ENCODE results near the gene RIPK1. TPM values are rescaled to one million over a fixed set of nuclear protein-coding genes. Genes with fewer than 3 reads are reported as not detected.

Gene RIPK1
- total RNA-seq, 1 experiment from 2014 or later, result 19.1 TPM

DNA sequence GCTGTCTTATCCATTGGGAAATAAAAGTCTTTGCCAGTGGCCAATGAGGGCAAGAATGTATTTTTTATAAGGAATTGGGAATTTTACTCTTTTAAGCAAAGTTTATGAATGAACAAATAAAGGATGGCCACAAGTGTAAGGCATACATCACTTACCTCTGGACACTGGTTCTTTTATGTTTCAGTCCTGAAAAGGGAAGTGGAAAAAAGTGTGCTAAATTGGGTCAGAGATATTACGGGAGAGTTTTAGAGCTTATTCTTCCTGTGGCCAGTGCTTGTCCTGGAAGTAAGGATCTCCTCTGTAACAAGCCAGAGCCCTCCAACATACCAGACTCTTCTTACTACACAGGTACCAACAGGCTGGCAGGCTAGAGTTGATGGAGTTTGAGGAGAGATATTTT, 22.5 kb upstream of the RIPK1 start:
- ChIA-PET POLR2A (no interaction called here), CTCF (interaction anchor here (0.9 kb wide), 1 partner anchor 14 kb away, joined by 3 read pairs; no protein-coding TSS in a partner anchor), RAD21 (ENCODE audit: low non-redundant PET in 1 of 2, low total read pairs in 2 of 2, uncharacterized antibody in 2 of 2, unreplicated experiment in 2 of 2) (no interaction called here)
- Histone ChIP-seq H4K20me1 (ENCODE audit: insufficient read depth) (no peaks in the 10 kb centered on the region), H3K9me3 (ENCODE audit: control insufficient read depth in 1 of 2, insufficient read depth in 1 of 2, low read depth in 1 of 2, low read length in 2 of 2) (no peaks in the 10 kb centered on the region), H3K27me3 (ENCODE audit: insufficient read depth, low read length) (no peaks in the 10 kb centered on the region), H3K4me2 (ENCODE audit: low read length) (no peak overlapping the region), H3K4me1 (ENCODE audit: control insufficient read depth in 1 of 2, insufficient read depth in 2 of 2, low read length in 2 of 2) (no peaks in the 10 kb centered on the region), H3K27ac (ENCODE audit: low read depth, low read length) (no peak overlapping the region), H3K36me3 (ENCODE audit: control insufficient read depth in 1 of 2, insufficient read depth in 2 of 2, low read length in 2 of 2) (no peaks in the 10 kb centered on the region), H3K9ac (ENCODE audit: low read length) (no peak overlapping the region), H3K9me2 (ENCODE audit: insufficient read depth) (no peaks in the 10 kb centered on the region), H2AFZ (ENCODE audit: low read depth, low read length, poor library complexity, severe bottlenecking) (no peak overlapping the region), H3K4me3 (replicated peaks in 1 of 2; ENCODE audit: low read depth in 1 of 2, low read length in 2 of 2) (no peak overlapping the region), H3K79me2 (ENCODE audit: insufficient read depth, low read length) (no peaks in the 10 kb centered on the region)
- TF ChIP-seq ELF1 (IDR thresholded peaks at IDR 0.05; ENCODE audit: borderline replicate concordance, low read depth) (no peak), CEBPB (IDR thresholded peaks at IDR 0.05; ENCODE audit: low read depth) (no peak), SP1 (IDR thresholded peaks at IDR 0.05; ENCODE audit: low read depth) (no peak), ZNF274 (IDR thresholded peaks at IDR 0.05; ENCODE audit: low read depth, low read length) (no peak), FOSL1 (IDR thresholded peaks at IDR 0.05; ENCODE audit: low read depth) (no peak), RAD21 (IDR thresholded peaks at IDR 0.05; ENCODE audit: low read depth) (no peak), POLR2AphosphoS5 (IDR thresholded peaks at IDR 0.05; ENCODE audit: low read depth, low read length) (no peak), SIN3A (IDR thresholded peaks at IDR 0.05; ENCODE audit: low read depth) (no peak), EZH2 (IDR thresholded peaks at IDR 0.05) (no peak), POLR2A (IDR thresholded peaks at IDR 0.05; ENCODE audit: borderline replicate concordance, extremely low read depth, insufficient read depth, insufficient read length) (no peak), EZH2phosphoT487 (IDR thresholded peaks at IDR 0.05; ENCODE audit: borderline replicate concordance) (no peak)
- TF ChIP-seq, protein P1, sequence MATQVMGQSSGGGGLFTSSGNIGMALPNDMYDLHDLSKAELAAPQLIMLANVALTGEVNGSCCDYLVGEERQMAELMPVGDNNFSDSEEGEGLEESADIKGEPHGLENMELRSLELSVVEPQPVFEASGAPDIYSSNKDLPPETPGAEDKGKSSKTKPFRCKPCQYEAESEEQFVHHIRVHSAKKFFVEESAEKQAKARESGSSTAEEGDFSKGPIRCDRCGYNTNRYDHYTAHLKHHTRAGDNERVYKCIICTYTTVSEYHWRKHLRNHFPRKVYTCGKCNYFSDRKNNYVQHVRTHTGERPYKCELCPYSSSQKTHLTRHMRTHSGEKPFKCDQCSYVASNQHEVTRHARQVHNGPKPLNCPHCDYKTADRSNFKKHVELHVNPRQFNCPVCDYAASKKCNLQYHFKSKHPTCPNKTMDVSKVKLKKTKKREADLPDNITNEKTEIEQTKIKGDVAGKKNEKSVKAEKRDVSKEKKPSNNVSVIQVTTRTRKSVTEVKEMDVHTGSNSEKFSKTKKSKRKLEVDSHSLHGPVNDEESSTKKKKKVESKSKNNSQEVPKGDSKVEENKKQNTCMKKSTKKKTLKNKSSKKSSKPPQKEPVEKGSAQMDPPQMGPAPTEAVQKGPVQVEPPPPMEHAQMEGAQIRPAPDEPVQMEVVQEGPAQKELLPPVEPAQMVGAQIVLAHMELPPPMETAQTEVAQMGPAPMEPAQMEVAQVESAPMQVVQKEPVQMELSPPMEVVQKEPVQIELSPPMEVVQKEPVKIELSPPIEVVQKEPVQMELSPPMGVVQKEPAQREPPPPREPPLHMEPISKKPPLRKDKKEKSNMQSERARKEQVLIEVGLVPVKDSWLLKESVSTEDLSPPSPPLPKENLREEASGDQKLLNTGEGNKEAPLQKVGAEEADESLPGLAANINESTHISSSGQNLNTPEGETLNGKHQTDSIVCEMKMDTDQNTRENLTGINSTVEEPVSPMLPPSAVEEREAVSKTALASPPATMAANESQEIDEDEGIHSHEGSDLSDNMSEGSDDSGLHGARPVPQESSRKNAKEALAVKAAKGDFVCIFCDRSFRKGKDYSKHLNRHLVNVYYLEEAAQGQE (IDR thresholded peaks at IDR 0.05; ENCODE audit: low read depth), result no peak
- TF ChIP-seq, protein P2, sequence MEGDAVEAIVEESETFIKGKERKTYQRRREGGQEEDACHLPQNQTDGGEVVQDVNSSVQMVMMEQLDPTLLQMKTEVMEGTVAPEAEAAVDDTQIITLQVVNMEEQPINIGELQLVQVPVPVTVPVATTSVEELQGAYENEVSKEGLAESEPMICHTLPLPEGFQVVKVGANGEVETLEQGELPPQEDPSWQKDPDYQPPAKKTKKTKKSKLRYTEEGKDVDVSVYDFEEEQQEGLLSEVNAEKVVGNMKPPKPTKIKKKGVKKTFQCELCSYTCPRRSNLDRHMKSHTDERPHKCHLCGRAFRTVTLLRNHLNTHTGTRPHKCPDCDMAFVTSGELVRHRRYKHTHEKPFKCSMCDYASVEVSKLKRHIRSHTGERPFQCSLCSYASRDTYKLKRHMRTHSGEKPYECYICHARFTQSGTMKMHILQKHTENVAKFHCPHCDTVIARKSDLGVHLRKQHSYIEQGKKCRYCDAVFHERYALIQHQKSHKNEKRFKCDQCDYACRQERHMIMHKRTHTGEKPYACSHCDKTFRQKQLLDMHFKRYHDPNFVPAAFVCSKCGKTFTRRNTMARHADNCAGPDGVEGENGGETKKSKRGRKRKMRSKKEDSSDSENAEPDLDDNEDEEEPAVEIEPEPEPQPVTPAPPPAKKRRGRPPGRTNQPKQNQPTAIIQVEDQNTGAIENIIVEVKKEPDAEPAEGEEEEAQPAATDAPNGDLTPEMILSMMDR (IDR thresholded peaks at IDR 0.05 in 2 of 3, conservative IDR thresholded peaks at IDR 0.05 in 1 of 3; ENCODE audit: borderline replicate concordance in 1 of 3, insufficient read depth in 1 of 3, low read depth in 2 of 3, low read length in 2 of 3), result no peak
- TF ChIP-seq, protein P3, sequence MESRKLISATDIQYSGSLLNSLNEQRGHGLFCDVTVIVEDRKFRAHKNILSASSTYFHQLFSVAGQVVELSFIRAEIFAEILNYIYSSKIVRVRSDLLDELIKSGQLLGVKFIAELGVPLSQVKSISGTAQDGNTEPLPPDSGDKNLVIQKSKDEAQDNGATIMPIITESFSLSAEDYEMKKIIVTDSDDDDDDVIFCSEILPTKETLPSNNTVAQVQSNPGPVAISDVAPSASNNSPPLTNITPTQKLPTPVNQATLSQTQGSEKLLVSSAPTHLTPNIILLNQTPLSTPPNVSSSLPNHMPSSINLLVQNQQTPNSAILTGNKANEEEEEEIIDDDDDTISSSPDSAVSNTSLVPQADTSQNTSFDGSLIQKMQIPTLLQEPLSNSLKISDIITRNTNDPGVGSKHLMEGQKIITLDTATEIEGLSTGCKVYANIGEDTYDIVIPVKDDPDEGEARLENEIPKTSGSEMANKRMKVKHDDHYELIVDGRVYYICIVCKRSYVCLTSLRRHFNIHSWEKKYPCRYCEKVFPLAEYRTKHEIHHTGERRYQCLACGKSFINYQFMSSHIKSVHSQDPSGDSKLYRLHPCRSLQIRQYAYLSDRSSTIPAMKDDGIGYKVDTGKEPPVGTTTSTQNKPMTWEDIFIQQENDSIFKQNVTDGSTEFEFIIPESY (IDR thresholded peaks at IDR 0.05; ENCODE audit: extremely low read depth, insufficient replicate concordance, low read length), result no peak
- intact Hi-C loops (cut with micrococcal nuclease), result no loop called here
- BruUV-seq (replicated peaks), result no TSS peak
- no peak for ATAC-seq
- DNase-seq (ENCODE audit: low read depth, low spot score), result no peak

Data from HCT116 (cell line).